GM18517 (cell line): Measurements from ENCODE around the gene ADRA1B.

Experiments used
- ATAC-seq: cut with Tn5 transposase; IDR thresholded peaks from one replicate; pipeline ENCODE4 v1.9.1; 2021; ENCODE audit warnings: mild to moderate bottlenecking, moderate library complexity; ENCODE audit not compliant: unreplicated experiment

Gene ADRA1B

GRCh38 chr5:159915904-159916840 lies at the start of gene ADRA1B:
TSS of gene ADRA1B (plus strand) at chr5:159916482. CDS start at chr5:159916906, 424 bp downstream.
- no peak for ATAC-seq

DNA sequence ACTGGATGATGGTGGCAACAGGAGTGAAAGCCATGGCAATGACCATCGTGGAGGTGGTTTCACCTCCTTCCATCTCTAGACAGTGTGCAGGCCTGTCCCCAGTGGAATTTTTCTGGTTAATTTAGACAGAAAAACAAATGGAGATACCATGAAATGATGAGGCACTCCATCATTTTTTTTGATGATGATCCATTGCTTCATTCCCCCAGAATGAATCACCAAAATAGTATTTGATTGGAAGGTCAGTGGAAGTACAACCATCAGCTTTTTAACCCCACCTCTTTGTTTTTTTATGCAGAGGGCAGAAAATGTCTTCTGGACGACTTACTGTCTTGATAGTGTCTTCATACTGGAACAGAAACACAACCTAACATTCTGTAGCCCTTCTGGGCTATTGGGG lies 42.6 kb upstream of the ADRA1B start:
- ATAC-seq: no peak

DNA sequence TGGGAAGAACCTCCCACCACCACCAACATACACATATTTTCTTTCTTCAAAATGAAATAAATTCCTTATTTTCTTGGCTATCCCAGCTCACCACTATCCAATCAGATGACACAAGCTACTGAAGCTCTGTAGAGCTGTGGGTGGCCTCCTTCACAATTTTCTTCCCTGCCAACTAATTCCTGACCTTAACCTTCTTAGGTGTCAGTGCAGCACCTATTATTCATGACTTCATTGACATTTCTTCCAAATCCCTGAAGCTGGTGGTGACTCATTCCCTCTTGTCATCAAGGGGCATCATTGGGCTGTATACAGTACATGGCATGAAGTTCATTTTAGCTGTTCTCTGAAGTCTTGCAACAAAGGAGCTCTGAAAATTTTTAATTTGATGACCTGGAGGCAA lies 42.0 kb upstream of the ADRA1B start:
- no peak for ATAC-seq

DNA sequence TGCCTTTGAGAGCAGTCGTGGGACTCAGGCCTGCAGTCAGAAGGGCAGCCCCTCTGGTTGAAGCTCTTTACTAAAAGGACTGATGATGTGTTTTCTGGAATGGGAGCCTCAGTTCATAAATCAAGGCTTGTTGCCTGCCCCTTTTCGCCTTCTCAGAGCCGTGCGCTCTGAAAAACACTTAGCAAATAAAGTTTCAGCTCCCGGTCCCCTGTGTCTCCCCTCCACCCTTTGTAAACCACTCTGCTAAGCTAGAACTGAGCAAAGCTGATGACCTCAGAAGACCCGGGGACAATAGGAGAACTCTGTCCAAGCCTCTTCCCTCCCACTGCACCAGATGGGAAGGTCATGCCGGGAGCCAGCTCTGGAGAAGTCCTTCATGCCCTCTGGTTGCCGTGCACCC lies 39.3 kb upstream of the ADRA1B start:
- no peak for ATAC-seq

DNA sequence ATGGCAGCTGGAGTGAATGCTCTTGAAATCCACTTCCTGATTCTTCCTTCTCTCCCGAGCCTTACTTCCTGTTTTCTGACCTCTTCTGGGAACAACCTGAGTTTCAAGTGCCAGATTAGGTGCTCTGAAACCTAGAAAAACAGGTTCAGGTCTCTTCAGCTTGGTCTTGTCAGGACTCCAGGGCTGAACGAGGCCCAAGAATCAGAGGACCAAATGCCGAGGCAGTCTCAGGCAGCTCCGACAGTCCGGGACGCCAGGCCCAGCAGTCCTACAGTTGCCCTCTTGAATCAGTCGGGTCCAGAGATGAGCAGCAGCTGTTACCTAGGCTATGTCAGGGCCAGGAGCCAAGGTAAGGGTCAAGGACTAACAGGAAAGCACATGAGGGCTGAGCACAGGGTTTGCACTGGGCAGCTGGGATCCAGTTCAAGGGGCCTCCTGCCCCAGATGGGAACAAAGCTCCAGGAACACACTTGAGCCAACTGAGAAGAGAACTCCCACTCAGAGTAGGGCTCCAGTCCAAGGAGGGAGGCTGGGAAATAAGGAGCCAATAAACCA lies 38.3 kb upstream of the ADRA1B start:
- ATAC-seq: no peak

- ATAC-seq: no peak
These were observed 37.3 kb upstream of the ADRA1B start for GRCh38 chr5:159878988-159879471.

DNA sequence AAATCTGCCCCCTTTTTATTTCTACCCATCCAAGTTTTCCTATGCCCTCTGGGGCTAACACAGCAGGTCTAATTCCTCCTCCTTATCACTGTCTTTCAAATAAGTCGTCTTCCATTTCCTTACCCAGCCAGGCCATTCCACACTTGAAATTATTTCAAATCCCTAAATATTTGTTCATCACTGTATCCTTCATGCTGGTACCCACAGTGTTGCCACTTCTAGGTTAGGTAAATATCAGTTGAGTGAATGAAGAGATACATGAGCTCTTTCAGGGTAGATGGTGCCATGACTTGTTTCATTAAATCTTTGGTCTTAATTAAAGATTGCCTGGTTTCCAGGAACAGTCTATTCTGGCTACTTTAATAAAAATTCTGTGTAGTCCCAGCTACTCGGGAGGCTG lies 35.6 kb upstream of the ADRA1B start:
- no peak for ATAC-seq

GRCh38 chr5:159881967-159882366 lies 34.3 kb upstream of the ADRA1B start:
- no peak for ATAC-seq

- no peak for ATAC-seq
These were observed 32.7 kb upstream of the ADRA1B start for GRCh38 chr5:159883522-159883950.

DNA sequence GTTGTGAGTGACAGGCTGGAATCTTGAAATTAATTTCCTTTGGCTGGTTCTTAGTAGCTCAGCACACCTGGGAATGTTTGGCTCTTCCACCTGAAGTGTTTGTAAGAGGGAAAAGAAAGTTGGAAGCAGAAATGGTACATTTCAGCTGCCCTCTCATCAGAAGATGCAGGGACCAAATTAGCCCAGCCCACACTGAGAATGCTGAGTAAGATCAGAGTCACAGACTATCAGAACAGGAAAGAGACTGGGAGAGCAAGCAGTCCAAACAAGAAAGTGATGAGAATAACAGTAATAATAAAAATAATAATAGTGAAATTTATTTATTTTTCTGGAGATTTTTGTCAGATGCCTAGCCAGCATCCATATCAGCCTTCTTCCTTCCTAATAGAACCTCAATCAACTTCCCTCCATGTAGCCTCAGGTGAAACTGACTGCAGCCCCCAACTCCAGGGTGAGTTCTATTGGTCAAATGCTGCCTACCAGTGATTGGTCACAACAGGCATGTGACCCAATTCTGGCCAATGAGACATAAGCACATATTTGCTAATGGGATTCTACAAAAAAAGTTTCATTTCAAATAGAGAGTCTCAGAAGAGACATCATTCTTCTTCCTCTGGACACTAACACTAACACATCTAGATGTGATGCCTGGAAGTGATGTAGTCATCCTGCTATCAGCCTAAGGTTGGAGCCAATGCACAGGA lies 31.2 kb upstream of the ADRA1B start:
- ATAC-seq: no peak

DNA sequence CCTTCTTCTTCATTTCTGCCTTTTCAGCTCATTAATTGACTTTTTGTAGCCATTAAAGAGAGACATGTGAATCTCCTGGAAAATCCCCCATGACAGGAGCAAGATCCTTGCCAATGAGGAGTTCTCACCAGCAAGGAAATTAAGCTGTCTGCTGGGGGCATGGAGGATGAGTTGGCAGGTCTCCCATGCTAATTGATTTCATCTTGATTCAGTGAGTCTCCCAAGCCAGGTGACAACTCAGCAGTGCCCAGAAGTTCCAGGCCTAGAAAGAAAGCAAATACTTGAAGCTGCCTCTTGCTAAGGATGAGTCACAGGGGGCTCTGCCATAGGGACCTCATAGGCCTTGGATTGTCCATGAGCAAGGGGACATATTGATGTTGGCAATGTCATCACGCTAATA lies 30.0 kb upstream of the ADRA1B start:
- no peak for ATAC-seq

GRCh38 chr5:159887050-159887449 lies 29.2 kb upstream of the ADRA1B start:
- no peak for ATAC-seq

DNA sequence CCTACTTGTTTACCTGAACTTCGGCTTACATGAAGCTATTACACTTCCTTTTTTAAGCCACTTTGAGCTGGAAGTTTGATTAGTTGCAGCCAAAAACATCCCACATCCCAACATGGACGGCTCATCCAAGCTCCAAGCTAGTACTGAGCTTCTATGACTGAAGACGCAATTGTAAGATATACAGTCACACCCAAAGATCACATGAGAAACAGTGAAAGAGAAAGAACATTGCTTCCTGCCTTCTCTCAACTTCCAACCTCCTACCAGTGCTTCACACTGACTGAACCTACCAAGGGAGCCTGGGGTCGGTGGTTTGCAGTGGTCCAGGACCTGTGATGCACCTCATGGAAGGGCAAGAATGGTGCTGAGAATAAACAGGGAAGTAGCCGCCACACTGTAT lies 27.4 kb upstream of the ADRA1B start:
- ATAC-seq: no peak

GRCh38 chr5:159890141-159890540 lies 26.1 kb upstream of the ADRA1B start:
- no peak for ATAC-seq

DNA sequence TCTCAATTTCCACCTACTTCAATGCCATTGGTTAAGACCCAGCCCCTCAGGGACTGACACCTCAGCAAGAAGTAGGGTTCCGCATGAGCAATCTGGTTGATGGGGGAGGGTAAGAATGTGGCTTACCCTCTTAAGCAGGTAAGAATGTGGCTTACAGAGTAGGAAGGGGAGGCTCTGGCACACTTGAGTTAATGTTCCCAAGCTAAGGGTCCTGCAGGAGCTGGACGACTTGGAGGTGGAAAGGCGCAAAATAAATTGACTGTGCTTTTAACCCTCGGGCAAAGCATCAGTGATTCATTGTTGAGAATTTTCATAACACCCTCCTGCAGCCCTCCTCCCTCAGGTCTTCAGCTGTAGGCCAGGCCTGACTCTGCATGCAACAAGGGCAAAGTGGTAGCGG lies 24.9 kb upstream of the ADRA1B start:
- ATAC-seq: no peak

- ATAC-seq: no peak
These were observed 23.1 kb upstream of the ADRA1B start for GRCh38 chr5:159893040-159893695.

- no peak for ATAC-seq
These were observed 22.0 kb upstream of the ADRA1B start for GRCh38 chr5:159894149-159894720.

DNA sequence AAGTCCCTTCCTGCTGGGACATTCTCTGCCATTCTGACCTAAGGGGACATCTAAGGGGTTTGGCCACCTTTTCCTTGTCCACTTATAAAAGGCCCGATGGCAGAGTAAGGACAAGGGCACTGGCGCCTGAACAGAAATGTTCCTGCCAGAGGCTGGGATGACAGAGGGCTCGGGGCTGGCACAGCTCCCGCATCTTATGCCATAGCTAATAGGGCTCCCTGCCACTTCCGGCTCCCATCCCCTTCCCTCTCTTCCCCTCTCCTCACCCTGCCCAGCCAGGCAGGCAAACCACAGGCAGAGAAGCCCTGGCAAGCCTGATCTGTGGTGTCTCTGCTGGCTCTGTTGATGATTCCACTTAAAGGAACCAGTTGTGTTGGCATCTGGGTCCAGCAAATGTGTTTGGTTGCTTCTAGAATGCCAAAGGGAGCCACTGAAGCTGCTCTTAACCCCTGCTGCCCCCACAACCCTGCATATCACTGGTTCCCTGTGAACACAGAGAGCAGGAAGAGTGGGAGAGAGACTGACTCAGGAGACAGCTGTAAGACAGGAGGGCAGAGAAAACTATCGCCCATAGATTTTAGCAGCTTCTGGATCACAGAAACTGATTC lies 18.4 kb upstream of the ADRA1B start:
- ATAC-seq: no peak

DNA sequence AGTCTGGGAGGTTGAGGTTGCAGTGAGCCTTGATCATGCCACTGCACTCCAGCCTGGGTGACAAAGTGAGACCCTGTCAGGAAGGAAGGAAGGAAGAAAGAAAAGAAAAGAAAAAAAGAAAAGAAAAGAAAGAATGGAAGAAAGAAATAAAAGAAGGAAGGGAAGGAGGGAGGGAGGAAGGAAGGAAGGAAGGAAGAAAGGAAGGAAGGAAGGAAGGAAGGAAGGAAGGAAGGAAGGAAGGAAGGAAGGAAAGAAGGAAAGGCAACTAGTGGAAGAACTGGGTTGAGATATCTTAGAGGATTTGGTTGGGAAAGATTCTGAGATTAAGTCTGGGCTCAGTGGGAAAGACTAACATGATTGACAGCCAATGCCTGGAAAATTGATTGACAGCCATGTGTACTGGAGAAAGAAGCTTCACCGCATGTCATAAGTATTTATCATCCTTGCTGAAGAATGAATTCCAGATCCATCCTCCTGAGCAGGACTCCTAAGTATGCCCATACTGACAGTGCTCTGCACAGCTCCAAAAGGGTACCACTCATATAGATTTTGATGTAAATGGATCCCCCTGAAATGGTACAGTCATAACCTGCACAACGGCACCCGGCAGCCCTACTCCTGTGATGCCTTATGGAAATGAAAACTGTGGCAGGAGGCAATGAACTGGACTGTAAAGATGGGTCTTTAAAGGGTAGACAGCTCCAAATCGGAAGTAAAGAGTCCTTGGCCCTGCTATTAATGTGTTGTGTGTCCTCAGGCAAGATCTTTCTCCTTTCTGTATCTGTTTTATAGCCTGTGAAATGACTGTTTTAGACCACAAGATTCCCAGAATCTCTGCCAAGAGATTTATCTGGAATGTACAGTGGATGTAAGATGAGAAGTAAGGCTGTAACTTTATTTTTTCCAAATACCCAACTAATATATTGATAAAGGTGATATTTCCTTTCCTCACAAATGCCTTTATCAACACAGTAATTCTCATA lies 16.9 kb upstream of the ADRA1B start:
- no peak for ATAC-seq
